Measurements from ENCODE around the gene KRT35.

- TF ChIP-seq CTCF (IDR thresholded peaks at IDR 0.05; ENCODE audit: low read depth, low read length, poor library complexity, severe bottlenecking) (peak; percentile 72), EZH2phosphoT487 (IDR thresholded peaks at IDR 0.05; ENCODE audit: borderline replicate concordance, low read length) (no peak)
These were observed 6.0 kb upstream of the KRT35 start for GRCh38 chr17:41486809-41487530.

All from DOHH2 (cell line).